Kidney (tissue), 14 donors: ENCODE data around the gene GTPBP3. TPM values are rescaled to one million over a fixed set of nuclear protein-coding genes. Genes with fewer than 3 reads are reported as not detected.

Experiments
- DNase-seq, 5 donors: peaks; one replicate each; pipeline ENCODE4 v3.0.0-alpha.2; 2013 to 2020
- FAIRE-seq: peaks from 2 replicates; lab custom pipeline; 2012; peaks lifted over from hg19 to GRCh38; lab: Jason Lieb, UNC
- H3K27ac ChIP-seq, 2 donors: one replicate each; pipeline ENCODE4 v1.7.0; 2013; ENCODE audit warnings: low read depth in 2 of 2, low read length in 2 of 2, inconsistent platforms in 1 of 2
- H3K27me3 ChIP-seq: one replicate; pipeline ENCODE4 v1.7.1; 2013; ENCODE audit warnings: low read length, inconsistent platforms; ENCODE audit not compliant: control insufficient read depth, insufficient read depth
- H3K36me3 ChIP-seq, 3 donors: one replicate each; pipeline versions ENCODE4 v1.7.0 to v1.7.1; 2013; ENCODE audit warnings: low read length in 3 of 3, control low read depth in 1 of 3, inconsistent platforms in 1 of 3; ENCODE audit not compliant: insufficient read depth in 3 of 3, control insufficient read depth in 2 of 3
- H3K4me1 ChIP-seq, 3 donors: one replicate each; pipeline versions ENCODE4 v1.7.0 to v1.7.1; 2013; ENCODE audit warnings: low read length in 3 of 3, inconsistent platforms in 1 of 3, low read depth in 1 of 3; ENCODE audit not compliant: control insufficient read depth in 2 of 3, insufficient read depth in 2 of 3
- H3K4me3 ChIP-seq, 3 donors: one replicate each; pipeline versions ENCODE4 v1.7.0 to v1.8.1; 2013; ENCODE audit warnings: low read length in 3 of 3, control low read depth in 1 of 3, inconsistent platforms in 1 of 3
- H3K9ac ChIP-seq, 3 donors: one replicate each; pipeline versions ENCODE4 v1.7.0 to v1.7.1; 2013; ENCODE audit warnings: low read length in 3 of 3, control low read depth in 1 of 3, inconsistent platforms in 1 of 3
- H3K9me3 ChIP-seq, 3 donors: one replicate each; pipeline versions ENCODE4 v1.7.0 to v1.7.1; 2013; ENCODE audit warnings: low read length in 3 of 3, control low read depth in 1 of 3, inconsistent platforms in 1 of 3; ENCODE audit not compliant: control insufficient read depth in 2 of 3, insufficient read depth in 1 of 3
- intact Hi-C: fragments of 100-400 bp; cut with DNase I; formaldehyde crosslinking; loops from one replicate; pipeline ENCODE4 v1.11.1; 2022
- polyA plus RNA-seq: library from polyadenylated mRNA; stranded (reverse); fragments of 350-450 nt; fragmentation: Illumina TruSeq; extraction: RNeasy Lipid Tissue Mini Kit (QIAGEN cat#74804); gene quantifications from one replicate; pipeline ENCODE4 v1.2.3, GENCODE V29; 2014; ENCODE audit warnings: low read depth, low replicate concordance; ENCODE audit not compliant: insufficient read depth
- total RNA-seq: library from RNA; stranded (reverse); fragmentation: NEBNext Ultra II Directional; extraction: Animal tissue kit (Norgen Biotek cat#: 25700); gene quantifications from one replicate; pipeline ENCODE4 v1.2.1, GENCODE V29; 2021
- TF ChIP-seq, protein P1 (sequence below): IDR thresholded peaks from 3 replicates; pipeline ENCODE4 v1.5.1; 2012; ENCODE audit warnings: mild to moderate bottlenecking, moderate library complexity, borderline replicate concordance; ENCODE audit not compliant: insufficient read depth; ENCODE audit errors: extremely low read depth
- donor health status: control.
- donor health status: control.
- donor health status: control.
- donor health status: control.
- donor health status: control.
- donor health status: DM: yes; HTN: yes; CAD: no.
- donor health status: Normal renal cell carcinoma (clear cell type).

The GTPBP3 gene
- total and polyA plus RNA-seq, 2 donors from 2014 or later = 11.0 to 20.4 TPM

DNA sequence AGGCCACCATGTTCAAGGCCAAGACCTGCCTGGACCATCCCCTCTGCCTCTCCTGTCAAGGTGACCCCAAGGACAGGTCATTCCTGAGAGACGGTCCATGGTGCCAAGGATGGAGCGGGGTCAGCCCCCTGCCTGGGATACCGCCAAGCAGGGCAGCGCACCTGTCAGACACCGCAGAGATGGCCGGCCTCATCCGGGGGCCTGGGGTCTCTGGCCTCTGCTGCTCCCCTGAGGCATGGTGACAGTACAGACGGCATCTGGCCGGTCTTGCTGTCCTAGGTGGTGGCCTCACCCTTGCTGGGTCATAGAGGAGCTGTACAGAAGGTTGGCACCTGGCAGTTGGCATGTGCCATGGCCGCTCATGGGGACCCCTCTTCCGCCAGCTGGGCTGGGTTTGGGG, 16.9 kb upstream of the GTPBP3 start:
- no peak overlapping the region for H3K27ac ChIP-seq
- no peak overlapping the region for H3K9ac ChIP-seq
- H3K4me1 ChIP-seq = no peaks in the 10 kb centered on the region
- peaks cover 0 to 7% (median 6%) of the 10 kb centered on the region in 3 donors for H3K36me3 ChIP-seq
- H3K4me3 ChIP-seq = no peak overlapping the region
- H3K9me3 ChIP-seq = no peaks in the 10 kb centered on the region
- FAIRE-seq (no peak), DNase-seq (no peak)
- TF ChIP-seq, protein P1, sequence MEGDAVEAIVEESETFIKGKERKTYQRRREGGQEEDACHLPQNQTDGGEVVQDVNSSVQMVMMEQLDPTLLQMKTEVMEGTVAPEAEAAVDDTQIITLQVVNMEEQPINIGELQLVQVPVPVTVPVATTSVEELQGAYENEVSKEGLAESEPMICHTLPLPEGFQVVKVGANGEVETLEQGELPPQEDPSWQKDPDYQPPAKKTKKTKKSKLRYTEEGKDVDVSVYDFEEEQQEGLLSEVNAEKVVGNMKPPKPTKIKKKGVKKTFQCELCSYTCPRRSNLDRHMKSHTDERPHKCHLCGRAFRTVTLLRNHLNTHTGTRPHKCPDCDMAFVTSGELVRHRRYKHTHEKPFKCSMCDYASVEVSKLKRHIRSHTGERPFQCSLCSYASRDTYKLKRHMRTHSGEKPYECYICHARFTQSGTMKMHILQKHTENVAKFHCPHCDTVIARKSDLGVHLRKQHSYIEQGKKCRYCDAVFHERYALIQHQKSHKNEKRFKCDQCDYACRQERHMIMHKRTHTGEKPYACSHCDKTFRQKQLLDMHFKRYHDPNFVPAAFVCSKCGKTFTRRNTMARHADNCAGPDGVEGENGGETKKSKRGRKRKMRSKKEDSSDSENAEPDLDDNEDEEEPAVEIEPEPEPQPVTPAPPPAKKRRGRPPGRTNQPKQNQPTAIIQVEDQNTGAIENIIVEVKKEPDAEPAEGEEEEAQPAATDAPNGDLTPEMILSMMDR = no peak
- intact Hi-C loops = no loop called here
- H3K27me3 ChIP-seq = no peaks in the 10 kb centered on the region

DNA sequence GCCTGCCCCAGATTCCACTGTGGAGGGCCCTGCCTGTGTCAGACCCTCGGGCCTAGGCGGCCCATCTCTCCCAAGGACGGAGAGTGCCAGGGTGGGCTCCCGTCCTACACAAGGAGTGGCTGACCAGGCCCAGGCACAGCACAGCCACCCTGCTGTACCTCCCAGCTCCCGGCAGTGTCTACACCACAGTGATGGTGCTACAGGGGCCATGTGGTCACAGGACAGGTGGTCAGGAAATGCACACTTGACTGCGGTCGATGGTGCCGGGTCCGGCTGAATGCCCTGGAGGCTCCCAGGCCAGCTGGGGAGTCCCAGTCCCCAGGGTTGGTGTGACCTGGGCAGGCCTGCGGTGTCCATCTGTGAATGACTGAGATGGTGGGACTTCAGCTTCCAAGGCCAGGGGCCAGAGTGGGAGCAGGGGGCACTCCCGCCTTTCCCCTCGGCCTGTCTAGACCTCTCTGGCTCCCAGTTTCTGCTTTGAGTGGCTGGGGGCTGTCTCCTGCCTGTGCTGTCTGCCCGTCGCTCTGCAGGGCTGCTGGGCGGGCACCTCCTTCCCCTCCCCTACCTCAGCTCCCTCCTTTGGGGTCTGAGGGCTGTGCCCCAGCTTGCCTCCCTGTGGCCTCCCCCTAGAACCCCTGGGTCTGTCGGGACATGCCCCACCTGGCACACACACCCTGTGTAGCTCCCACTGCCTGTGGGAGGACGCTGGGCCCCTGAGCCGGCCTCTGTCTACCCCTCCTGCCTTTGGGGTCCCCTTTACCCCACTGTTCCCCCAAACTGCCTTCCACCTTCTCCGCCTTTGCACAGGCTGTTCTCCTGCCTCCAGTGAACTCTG, 15.5 kb upstream of the GTPBP3 start:
- H3K9ac ChIP-seq = no peak overlapping the region
- H3K4me3 ChIP-seq = no peak overlapping the region
- TF ChIP-seq, protein P1 = no peak
- H3K27ac ChIP-seq = no peak overlapping the region
- H3K27me3 ChIP-seq = no peaks in the 10 kb centered on the region
- no peak for DNase-seq
- no peak for FAIRE-seq
- H3K9me3 ChIP-seq = no peaks in the 10 kb centered on the region
- no peaks in the 10 kb centered on the region for H3K4me1 ChIP-seq
- intact Hi-C loops = no loop called here
- peaks cover 0 to 5% (median 0%) of the 10 kb centered on the region in 3 donors for H3K36me3 ChIP-seq

DNA sequence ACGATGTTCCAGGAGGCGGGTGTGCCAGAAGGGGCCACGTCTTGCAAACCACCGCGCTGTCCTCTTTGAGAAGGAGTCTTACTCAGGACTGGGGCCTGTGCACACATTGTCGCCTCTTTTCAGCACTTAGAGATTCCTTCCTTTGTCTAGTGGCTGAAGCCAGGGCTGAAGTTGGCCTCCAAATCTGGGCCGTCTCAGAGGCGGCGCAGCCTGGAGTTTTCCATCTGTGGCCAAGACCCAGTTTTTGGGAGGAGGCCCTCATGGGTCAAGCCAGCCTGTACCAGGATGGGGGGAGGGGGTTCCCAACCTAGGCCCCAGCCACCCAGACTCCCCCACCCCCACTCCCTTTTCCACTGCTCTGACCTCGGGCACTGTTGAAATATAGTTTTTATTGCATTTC, 14.5 kb upstream of the GTPBP3 start:
- H3K27me3 ChIP-seq = no peaks in the 10 kb centered on the region
- no peaks in the 10 kb centered on the region for H3K9me3 ChIP-seq
- no peaks in the 10 kb centered on the region for H3K4me1 ChIP-seq
- peak in 1 of 5 donors; percentile 85 for DNase-seq
- H3K9ac ChIP-seq = no peak overlapping the region
- peaks cover 0 to 5% (median 0%) of the 10 kb centered on the region in 3 donors for H3K36me3 ChIP-seq
- no peak for FAIRE-seq
- intact Hi-C loops = no loop called here
- TF ChIP-seq, protein P1 = no peak
- H3K27ac ChIP-seq = no peak overlapping the region
- no peak overlapping the region for H3K4me3 ChIP-seq
